Activated B cell treated with CpG ODN at 0.5 μM for 24 hours (primary cell): ENCODE data around the gene PPP1R1A. TPM values are rescaled to one million over a fixed set of nuclear protein-coding genes. Genes with fewer than 3 reads are reported as not detected.

Experiments
- ATAC-seq: fragments of 200-7000 bp; cut with Tn5 transposase; one replicate; pipeline ENCODE4 v1.10.0; 2021; ENCODE audit warnings: low read depth, mild to moderate bottlenecking, moderate library complexity
- CTCF ChIA-PET: fragments of 350-600 bp; sonication (Branson Sonifier 250); formaldehyde crosslinking; loops from one replicate; lab custom pipeline; 2021; ENCODE audit warnings: antibody characterized with exemption; lab: Charles Lee
- POLR2A ChIA-PET: fragments of 350-600 bp; sonication (Branson Sonifier 250); formaldehyde crosslinking; loops from one replicate; lab custom pipeline; 2021; ENCODE audit warnings: antibody characterized with exemption; lab: Charles Lee
- DNase-seq: peaks from one replicate; pipeline ENCODE4 v3.0.0; 2022
- H3K27ac Mint-ChIP-seq: one replicate; pipeline ENCODE4 v1.8.0; 2020; ENCODE audit warnings: mixed read lengths
- H3K27me3 Mint-ChIP-seq: one replicate; pipeline ENCODE4 v1.8.0; 2021; ENCODE audit warnings: mixed read lengths
- H3K36me3 Mint-ChIP-seq: one replicate; pipeline ENCODE4 v1.8.0; 2021; ENCODE audit warnings: low read depth, mixed read lengths
- H3K4me1 Mint-ChIP-seq: one replicate; pipeline ENCODE4 v1.8.0; 2021; ENCODE audit warnings: mixed read lengths
- H3K4me3 Mint-ChIP-seq: one replicate; pipeline ENCODE4 v1.8.0; 2020; ENCODE audit warnings: mild to moderate bottlenecking, mixed read lengths
- H3K9me3 Mint-ChIP-seq: one replicate; pipeline ENCODE4 v1.8.0; 2020; ENCODE audit warnings: mixed read lengths
- intact Hi-C: fragments of 100-400 bp; cut with micrococcal nuclease; formaldehyde crosslinking; loops from one replicate; pipeline ENCODE4 v1.15.1; 2024
- total RNA-seq: library from RNA; stranded (reverse); gene quantifications from 2 replicates; pipeline ENCODE4 v1.2.3, GENCODE V29; 2022
- TF ChIP-seq, protein P1 (sequence below): fragments of 200-600 bp; IDR thresholded peaks from one replicate; pipeline ENCODE4 v1.8.0; 2022; ENCODE audit warnings: antibody characterized with exemption, mild to moderate bottlenecking

The PPP1R1A gene
- total RNA-seq, 1 donor from 2014 or later, result not detected

DNA sequence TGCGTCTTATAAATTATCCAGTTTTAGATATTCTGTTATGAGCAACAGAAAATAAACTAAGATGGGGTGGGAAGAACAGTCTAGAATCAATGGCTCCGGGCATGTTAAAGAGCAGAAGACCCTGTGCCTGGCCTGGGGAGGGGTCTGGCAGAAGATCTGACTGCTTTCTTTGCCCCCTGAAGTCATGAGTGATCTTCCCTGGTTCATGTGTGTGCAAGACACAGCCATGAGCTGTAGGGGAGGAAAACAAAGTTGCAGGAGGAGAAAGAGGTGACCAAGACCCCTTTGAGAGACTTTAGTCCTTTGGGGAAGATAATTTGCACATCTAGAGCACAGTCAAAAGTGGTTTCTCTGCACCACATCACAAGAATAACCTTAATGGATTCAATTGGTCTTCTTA lies 41.5 kb upstream of the PPP1R1A start:
- intact Hi-C loops, result no loop called here
- POLR2A ChIA-PET, result no interaction called here
- H3K36me3 Mint-ChIP-seq, result no peaks in the 10 kb centered on the region
- no peaks in the 10 kb centered on the region for H3K4me1 Mint-ChIP-seq
- no peak for ATAC-seq
- H3K27ac Mint-ChIP-seq, result no peak overlapping the region
- H3K4me3 Mint-ChIP-seq, result no peak overlapping the region
- CTCF ChIA-PET, result no interaction called here
- peaks cover 41% of the 10 kb centered on the region for H3K27me3 Mint-ChIP-seq
- DNase-seq, result no peak
- TF ChIP-seq, protein P1, sequence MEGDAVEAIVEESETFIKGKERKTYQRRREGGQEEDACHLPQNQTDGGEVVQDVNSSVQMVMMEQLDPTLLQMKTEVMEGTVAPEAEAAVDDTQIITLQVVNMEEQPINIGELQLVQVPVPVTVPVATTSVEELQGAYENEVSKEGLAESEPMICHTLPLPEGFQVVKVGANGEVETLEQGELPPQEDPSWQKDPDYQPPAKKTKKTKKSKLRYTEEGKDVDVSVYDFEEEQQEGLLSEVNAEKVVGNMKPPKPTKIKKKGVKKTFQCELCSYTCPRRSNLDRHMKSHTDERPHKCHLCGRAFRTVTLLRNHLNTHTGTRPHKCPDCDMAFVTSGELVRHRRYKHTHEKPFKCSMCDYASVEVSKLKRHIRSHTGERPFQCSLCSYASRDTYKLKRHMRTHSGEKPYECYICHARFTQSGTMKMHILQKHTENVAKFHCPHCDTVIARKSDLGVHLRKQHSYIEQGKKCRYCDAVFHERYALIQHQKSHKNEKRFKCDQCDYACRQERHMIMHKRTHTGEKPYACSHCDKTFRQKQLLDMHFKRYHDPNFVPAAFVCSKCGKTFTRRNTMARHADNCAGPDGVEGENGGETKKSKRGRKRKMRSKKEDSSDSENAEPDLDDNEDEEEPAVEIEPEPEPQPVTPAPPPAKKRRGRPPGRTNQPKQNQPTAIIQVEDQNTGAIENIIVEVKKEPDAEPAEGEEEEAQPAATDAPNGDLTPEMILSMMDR, result no peak
- H3K9me3 Mint-ChIP-seq, result peaks cover 10% of the 10 kb centered on the region

DNA sequence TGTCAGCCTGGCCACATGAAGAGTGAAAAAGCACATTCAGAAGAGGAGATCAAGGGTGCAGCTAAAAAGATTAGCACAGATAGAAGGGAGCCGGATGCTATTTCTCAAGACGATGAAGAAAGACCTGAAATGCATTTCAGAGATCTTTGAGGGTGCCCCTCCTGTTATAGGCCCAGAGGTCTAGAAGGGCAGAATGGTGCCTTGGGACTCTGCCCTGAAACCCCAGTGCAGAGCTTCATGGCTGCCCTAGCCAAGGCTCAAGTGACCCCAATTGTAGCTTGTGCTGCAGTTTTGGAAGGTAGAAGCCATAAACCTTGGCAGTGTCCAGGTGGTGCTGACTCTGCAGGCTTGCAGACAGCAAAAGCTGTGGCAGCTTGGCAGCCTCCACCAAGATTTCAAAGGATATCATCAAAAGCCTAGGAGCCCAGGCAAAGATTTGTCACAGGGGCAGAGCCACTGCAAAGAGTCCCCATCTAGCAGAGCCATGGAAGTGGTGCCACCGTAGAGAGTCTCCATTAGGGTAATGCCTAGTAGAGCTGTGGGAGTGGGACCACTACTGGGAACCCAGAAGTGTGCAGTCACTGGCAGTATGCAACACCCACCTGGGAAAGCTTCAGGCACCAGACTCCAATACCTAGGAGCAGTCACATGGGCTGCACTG lies 39.9 kb upstream of the PPP1R1A start:
- no peaks in the 10 kb centered on the region for H3K36me3 Mint-ChIP-seq
- H3K4me1 Mint-ChIP-seq, result no peaks in the 10 kb centered on the region
- DNase-seq, result no peak
- ChIA-PET CTCF (no interaction called here), POLR2A (no interaction called here)
- no peak for ATAC-seq
- intact Hi-C loops, result no loop called here
- H3K9me3 Mint-ChIP-seq, result peaks cover 10% of the 10 kb centered on the region
- TF ChIP-seq, protein P1, result no peak
- H3K4me3 Mint-ChIP-seq, result no peak overlapping the region
- H3K27ac Mint-ChIP-seq, result no peak overlapping the region
- peaks cover 46% of the 10 kb centered on the region for H3K27me3 Mint-ChIP-seq

- ChIA-PET CTCF (no interaction called here), POLR2A (no interaction called here)
- peaks cover 44% of the 10 kb centered on the region for H3K27me3 Mint-ChIP-seq
- intact Hi-C loops, result no loop called here
- no peak overlapping the region for H3K4me3 Mint-ChIP-seq
- no peaks in the 10 kb centered on the region for H3K4me1 Mint-ChIP-seq
- DNase-seq (no peak), ATAC-seq (no peak)
- H3K27ac Mint-ChIP-seq, result no peak overlapping the region
- H3K36me3 Mint-ChIP-seq, result no peaks in the 10 kb centered on the region
- TF ChIP-seq, protein P1, result no peak
- H3K9me3 Mint-ChIP-seq, result peaks cover 10% of the 10 kb centered on the region
These were observed 38.8 kb upstream of the PPP1R1A start for GRCh38 chr12:54627304-54627703.

DNA sequence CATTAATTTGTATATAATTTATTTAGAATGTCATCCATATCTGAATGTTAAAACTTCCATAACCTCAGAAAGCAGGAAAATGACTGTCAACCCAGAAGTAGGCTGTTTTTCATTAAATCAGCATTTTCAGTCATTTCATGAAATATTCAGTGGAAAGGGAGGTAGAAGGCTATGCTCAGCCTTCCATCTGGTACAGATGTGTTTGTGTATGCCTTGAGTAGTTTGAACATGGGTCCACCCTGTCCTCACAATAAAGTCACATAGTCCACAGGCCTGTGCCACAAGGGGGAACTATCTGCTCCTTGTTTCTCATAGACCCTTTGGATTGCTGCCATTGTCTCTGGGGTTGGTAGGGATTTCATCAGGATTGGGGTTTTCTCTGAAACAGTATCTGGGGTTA lies 37.1 kb upstream of the PPP1R1A start:
- ChIA-PET POLR2A (no interaction called here), CTCF (no interaction called here)
- ATAC-seq, result no peak
- intact Hi-C loops, result no loop called here
- no peaks in the 10 kb centered on the region for H3K36me3 Mint-ChIP-seq
- peaks cover 51% of the 10 kb centered on the region for H3K27me3 Mint-ChIP-seq
- H3K4me3 Mint-ChIP-seq, result no peak overlapping the region
- H3K27ac Mint-ChIP-seq, result no peak overlapping the region
- DNase-seq, result no peak
- no peaks in the 10 kb centered on the region for H3K4me1 Mint-ChIP-seq
- TF ChIP-seq, protein P1, result no peak
- H3K9me3 Mint-ChIP-seq, result peaks cover 10% of the 10 kb centered on the region

- intact Hi-C loops, result no loop called here
- Mint-ChIP-seq H3K9me3 (peaks cover 10% of the 10 kb centered on the region), H3K4me1 (no peaks in the 10 kb centered on the region), H3K4me3 (no peak overlapping the region), H3K27ac (no peak overlapping the region), H3K36me3 (no peaks in the 10 kb centered on the region), H3K27me3 (peaks cover 44% of the 10 kb centered on the region)
- DNase-seq (no peak), ATAC-seq (no peak)
- TF ChIP-seq, protein P1, result no peak
- ChIA-PET POLR2A (no interaction called here), CTCF (no interaction called here)
These were observed 36.1 kb upstream of the PPP1R1A start for GRCh38 chr12:54624315-54625279.
